OCI-LY1 (cell line): ENCODE data around the gene FAM53A.

ENCODE experiments used
- H2AFZ ChIP-seq: fragments of 200-600 bp; sonication (generic), shearing (Covaris generic); 2 replicates; pipeline ENCODE4 v1.6.0; 2014; ENCODE audit warnings: antibody characterized with exemption, mild to moderate bottlenecking, low read length
- H3F3A ChIP-seq: fragments of 200-600 bp; sonication (generic), shearing (Covaris generic); 2 replicates; pipeline ENCODE4 v1.6.0; 2014; ENCODE audit warnings: mild to moderate bottlenecking, antibody characterized with exemption, low read length, moderate library complexity; ENCODE audit not compliant: insufficient read depth
- H3K27ac ChIP-seq: fragments of 200-600 bp; sonication (generic); 2 replicates; pipeline ENCODE4 v1.5.1; 2014; ENCODE audit warnings: low read length, mixed run types, mild to moderate bottlenecking, low read depth; ENCODE audit not compliant: poor library complexity, severe bottlenecking
- H3K27me3 ChIP-seq: fragments of 200-600 bp; sonication (generic); 2 replicates; pipeline ENCODE4 v1.6.0; 2014; ENCODE audit warnings: antibody characterized with exemption, mild to moderate bottlenecking, low read length, moderate library complexity; ENCODE audit not compliant: insufficient read depth
- H3K36me3 ChIP-seq: fragments of 200-600 bp; sonication (generic); 2 replicates; pipeline ENCODE4 v1.6.1; 2014; ENCODE audit warnings: mild to moderate bottlenecking, antibody characterized with exemption, low read length, moderate library complexity, mixed read lengths; ENCODE audit not compliant: insufficient read depth
- H3K4me1 ChIP-seq: fragments of 200-600 bp; sonication (generic); 2 replicates; pipeline ENCODE4 v1.5.1; 2014; ENCODE audit warnings: mild to moderate bottlenecking, low read length, moderate library complexity; ENCODE audit not compliant: insufficient read depth, severe bottlenecking
- H3K4me2 ChIP-seq: fragments of 200-600 bp; sonication (generic), shearing (Covaris generic); 2 replicates; pipeline ENCODE4 v1.6.1; 2014; ENCODE audit warnings: low read length
- H3K4me3 ChIP-seq: fragments of 200-600 bp; sonication (generic); 2 replicates; pipeline ENCODE4 v1.5.1; 2014; ENCODE audit warnings: low read length, low read depth, mild to moderate bottlenecking, mixed read lengths; ENCODE audit not compliant: poor library complexity, severe bottlenecking
- H3K79me2 ChIP-seq: fragments of 200-600 bp; shearing (Covaris generic); 2 replicates; pipeline ENCODE4 v1.6.1; 2016; ENCODE audit warnings: mixed run types, low read length, mixed read lengths; ENCODE audit not compliant: insufficient read depth
- H3K9ac ChIP-seq: fragments of 200-600 bp; sonication (generic), shearing (Covaris generic); 2 replicates; pipeline ENCODE4 v1.6.1; 2014; ENCODE audit warnings: mild to moderate bottlenecking, low read length, mixed read lengths
- H3K9me2 ChIP-seq: fragments of 200-600 bp; sonication (generic), shearing (Covaris generic); 2 replicates; pipeline ENCODE4 v1.6.1; 2014; ENCODE audit warnings: low read depth, mild to moderate bottlenecking, low read length, mixed read lengths
- H3K9me3 ChIP-seq: fragments of 200-600 bp; shearing (Covaris generic); 2 replicates; pipeline ENCODE4 v1.6.1; 2014; ENCODE audit warnings: low read length, mixed read lengths
- H4K20me1 ChIP-seq: fragments of 200-600 bp; sonication (generic), shearing (Covaris generic); 2 replicates; pipeline ENCODE4 v1.6.0; 2016; ENCODE audit warnings: mild to moderate bottlenecking, low read length; ENCODE audit not compliant: insufficient read depth
- EZH2 ChIP-seq: fragments of 200-600 bp; sonication (generic), shearing (Covaris generic); IDR thresholded peaks from 2 replicates; pipeline ENCODE4 v1.8.0; 2017; ENCODE audit warnings: borderline replicate concordance, mixed run types, mild to moderate bottlenecking, antibody characterized with exemption, low read length, moderate library complexity, mixed read lengths
- TF ChIP-seq, protein P1 (sequence below): fragments of 200-600 bp; sonication (generic), shearing (Covaris generic); IDR thresholded peaks from 2 replicates; pipeline ENCODE4 v1.5.1; 2017; ENCODE audit warnings: mild to moderate bottlenecking, antibody characterized with exemption, low read length, moderate library complexity, mixed read lengths

FAM53A gene

DNA sequence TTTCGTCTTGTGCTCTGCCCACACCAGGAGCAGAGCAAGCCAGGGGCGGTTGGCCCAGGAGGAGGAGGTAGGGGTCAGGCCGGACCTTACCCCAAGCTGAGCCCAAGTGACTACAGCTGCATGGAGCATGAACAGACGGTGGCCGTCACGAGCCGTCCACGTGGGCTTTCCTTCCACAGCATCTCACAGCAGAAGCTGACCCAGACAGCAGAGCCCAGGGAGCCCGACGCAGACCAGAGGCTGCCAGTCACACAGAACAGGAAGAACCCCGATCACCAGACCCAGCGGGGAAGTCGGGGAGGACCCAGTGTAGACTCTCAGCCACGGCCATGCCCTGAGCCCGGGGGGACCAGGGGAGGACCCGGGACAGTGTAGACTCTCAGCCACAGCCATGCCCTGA is 58.0 kb downstream of the FAM53A start:
- no peak overlapping the region for H3K9ac ChIP-seq
- H3K4me2 ChIP-seq: no peak overlapping the region

DNA sequence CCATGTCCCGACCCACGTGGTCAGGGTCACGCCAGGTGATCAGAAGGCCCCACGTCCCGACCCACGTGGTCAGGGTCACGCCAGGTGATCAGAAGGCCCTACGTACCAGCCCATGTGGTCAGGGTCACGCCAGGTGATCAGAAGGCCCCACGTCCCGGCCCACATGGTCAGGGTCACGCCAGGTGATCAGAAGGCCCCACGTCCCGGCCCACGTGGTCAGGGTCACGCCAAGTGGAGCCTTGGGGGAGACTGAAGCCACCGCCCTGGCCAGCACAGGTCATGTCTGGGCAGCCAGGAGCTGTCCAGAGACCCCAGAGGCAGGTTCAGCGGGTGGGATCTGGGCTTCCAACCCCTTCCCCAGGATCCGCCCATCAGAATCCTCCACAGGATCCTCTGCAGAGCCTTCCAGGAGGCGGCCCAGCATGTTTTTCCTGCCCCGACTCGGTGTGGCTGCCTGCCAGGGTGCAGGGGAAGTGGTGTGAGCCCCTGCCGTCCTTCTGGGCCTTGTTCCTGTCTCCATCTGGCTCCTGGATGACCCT is 58.4 kb downstream of the FAM53A start:
- H3K4me2 ChIP-seq: no peak overlapping the region
- H3K36me3 ChIP-seq: no peaks in the 10 kb centered on the region
- no peaks in the 10 kb centered on the region for H3K27me3 ChIP-seq
- H3K4me3 ChIP-seq: no peak overlapping the region
- TF ChIP-seq, protein P1, sequence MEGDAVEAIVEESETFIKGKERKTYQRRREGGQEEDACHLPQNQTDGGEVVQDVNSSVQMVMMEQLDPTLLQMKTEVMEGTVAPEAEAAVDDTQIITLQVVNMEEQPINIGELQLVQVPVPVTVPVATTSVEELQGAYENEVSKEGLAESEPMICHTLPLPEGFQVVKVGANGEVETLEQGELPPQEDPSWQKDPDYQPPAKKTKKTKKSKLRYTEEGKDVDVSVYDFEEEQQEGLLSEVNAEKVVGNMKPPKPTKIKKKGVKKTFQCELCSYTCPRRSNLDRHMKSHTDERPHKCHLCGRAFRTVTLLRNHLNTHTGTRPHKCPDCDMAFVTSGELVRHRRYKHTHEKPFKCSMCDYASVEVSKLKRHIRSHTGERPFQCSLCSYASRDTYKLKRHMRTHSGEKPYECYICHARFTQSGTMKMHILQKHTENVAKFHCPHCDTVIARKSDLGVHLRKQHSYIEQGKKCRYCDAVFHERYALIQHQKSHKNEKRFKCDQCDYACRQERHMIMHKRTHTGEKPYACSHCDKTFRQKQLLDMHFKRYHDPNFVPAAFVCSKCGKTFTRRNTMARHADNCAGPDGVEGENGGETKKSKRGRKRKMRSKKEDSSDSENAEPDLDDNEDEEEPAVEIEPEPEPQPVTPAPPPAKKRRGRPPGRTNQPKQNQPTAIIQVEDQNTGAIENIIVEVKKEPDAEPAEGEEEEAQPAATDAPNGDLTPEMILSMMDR: no peak
- no peaks in the 10 kb centered on the region for H3K9me2 ChIP-seq
- no peak overlapping the region for H3K27ac ChIP-seq
- H3K9me3 ChIP-seq: no peaks in the 10 kb centered on the region
- H4K20me1 ChIP-seq: no peaks in the 10 kb centered on the region
- no peak overlapping the region for H2AFZ ChIP-seq
- H3F3A ChIP-seq: no peaks in the 10 kb centered on the region
- H3K79me2 ChIP-seq: no peaks in the 10 kb centered on the region
- no peaks in the 10 kb centered on the region for H3K4me1 ChIP-seq
- no peak overlapping the region for H3K9ac ChIP-seq

More for the DNA sequence above, 58.0 kb downstream of the FAM53A start:
- H3K79me2 ChIP-seq: no peaks in the 10 kb centered on the region
- H3K9me3 ChIP-seq: no peaks in the 10 kb centered on the region
- no peak overlapping the region for H3K27ac ChIP-seq
- H3K27me3 ChIP-seq: no peaks in the 10 kb centered on the region
- H3K4me3 ChIP-seq: no peak overlapping the region
- no peaks in the 10 kb centered on the region for H4K20me1 ChIP-seq
- no peaks in the 10 kb centered on the region for H3K4me1 ChIP-seq
- no peaks in the 10 kb centered on the region for H3K9me2 ChIP-seq
- no peak for TF ChIP-seq EZH2
- TF ChIP-seq, protein P1: no peak
- no peaks in the 10 kb centered on the region for H3F3A ChIP-seq
- no peak overlapping the region for H2AFZ ChIP-seq
- H3K36me3 ChIP-seq: no peaks in the 10 kb centered on the region

DNA sequence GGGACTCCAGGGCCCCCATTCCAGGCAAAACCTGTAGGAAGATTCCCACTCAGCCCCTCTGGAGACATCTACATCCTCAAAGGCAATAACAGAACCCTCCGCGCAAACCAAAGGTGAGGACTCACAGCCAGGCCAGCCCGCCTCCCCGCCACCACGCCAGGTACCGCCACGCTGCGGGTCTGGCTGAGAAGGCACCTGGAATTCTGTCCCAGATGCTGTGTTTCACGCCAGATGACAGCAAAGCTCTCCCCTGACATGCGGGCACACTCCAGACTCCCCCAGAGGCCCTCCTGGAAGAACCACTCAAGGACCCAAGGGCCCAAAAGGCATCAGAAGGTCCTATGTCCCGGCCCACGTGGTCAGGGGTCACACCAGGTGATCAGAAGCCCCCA is 59.6 kb downstream of the FAM53A start:
- no peaks in the 10 kb centered on the region for H3K36me3 ChIP-seq
- H3K27me3 ChIP-seq: no peaks in the 10 kb centered on the region
- H2AFZ ChIP-seq: no peak overlapping the region
- H3K4me1 ChIP-seq: no peaks in the 10 kb centered on the region
- H3K4me2 ChIP-seq: no peak overlapping the region
- H3F3A ChIP-seq: no peaks in the 10 kb centered on the region
- H3K27ac ChIP-seq: no peak overlapping the region
- H3K9me2 ChIP-seq: no peaks in the 10 kb centered on the region
- H3K9me3 ChIP-seq: no peaks in the 10 kb centered on the region
- no peak overlapping the region for H3K9ac ChIP-seq
- TF ChIP-seq EZH2: no peak
- TF ChIP-seq, protein P1: no peak
- H4K20me1 ChIP-seq: no peaks in the 10 kb centered on the region
- no peaks in the 10 kb centered on the region for H3K79me2 ChIP-seq
- no peak overlapping the region for H3K4me3 ChIP-seq
